ENCODE data around the gene MYO18B. TPM values are rescaled to one million over a fixed set of nuclear protein-coding genes. Genes with fewer than 3 reads are reported as not detected.

Gene MYO18B
- total RNA-seq, 1 experiment from 2014 or later = 0.07 TPM

DNA sequence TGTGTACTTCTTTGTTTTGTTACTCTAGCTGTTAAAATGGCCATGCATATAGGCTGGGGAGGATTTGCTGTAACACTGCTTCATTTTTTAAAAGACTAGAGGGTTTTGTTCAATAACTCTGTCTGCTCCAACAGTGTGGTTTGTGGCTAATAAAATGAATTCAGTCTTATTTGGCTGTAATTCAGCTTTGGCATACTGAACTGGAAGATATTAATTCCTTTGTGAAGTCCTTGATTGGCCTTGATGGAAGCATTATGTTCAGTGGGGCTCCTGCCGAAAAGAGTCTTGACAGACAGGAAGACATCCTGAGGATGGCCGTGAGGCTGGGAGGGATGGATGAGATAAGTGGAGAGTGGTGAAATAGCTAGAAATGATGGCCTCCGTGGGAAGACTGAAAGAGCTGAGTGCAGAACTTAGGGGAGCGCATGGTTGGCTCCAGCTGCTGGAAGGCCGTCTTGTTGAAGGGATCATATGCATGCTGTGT, 44.8 kb upstream of the MYO18B start:
- Mint-ChIP-seq H3K36me3 (ENCODE audit: insufficient read depth, unreplicated experiment) (peaks cover 6% of the 10 kb centered on the region), H3K27me3 (ENCODE audit: insufficient read depth, unreplicated experiment) (no peaks in the 10 kb centered on the region), H3K9me3 (ENCODE audit: unreplicated experiment) (no peaks in the 10 kb centered on the region), H3K4me1 (ENCODE audit: low read depth, unreplicated experiment) (no peaks in the 10 kb centered on the region), H3K4me3 (ENCODE audit: unreplicated experiment) (no peak overlapping the region), H3K27ac (ENCODE audit: unreplicated experiment) (no peak overlapping the region)
- DNase-seq = no peak
- intact Hi-C loops (cut with micrococcal nuclease; ENCODE audit: unreplicated experiment) = no loop called here
- H3K27me3 ChIP-seq (replicated peaks; ENCODE audit: control insufficient read depth, insufficient read depth, low read length) = no peaks in the 10 kb centered on the region
- POLR2A ChIA-PET = no interaction called here
- CTCF ChIA-PET = no interaction called here
- H3K36me3 ChIP-seq (ENCODE audit: control insufficient read depth, insufficient read depth, low read length) = no peaks in the 10 kb centered on the region
- no peak overlapping the region for H3K4me3 ChIP-seq (ENCODE audit: low read depth, low read length)
- no peaks in the 10 kb centered on the region for H3K9me3 ChIP-seq
- no TSS peak for BruUV-seq (replicated peaks)
- TF ChIP-seq, protein P1, sequence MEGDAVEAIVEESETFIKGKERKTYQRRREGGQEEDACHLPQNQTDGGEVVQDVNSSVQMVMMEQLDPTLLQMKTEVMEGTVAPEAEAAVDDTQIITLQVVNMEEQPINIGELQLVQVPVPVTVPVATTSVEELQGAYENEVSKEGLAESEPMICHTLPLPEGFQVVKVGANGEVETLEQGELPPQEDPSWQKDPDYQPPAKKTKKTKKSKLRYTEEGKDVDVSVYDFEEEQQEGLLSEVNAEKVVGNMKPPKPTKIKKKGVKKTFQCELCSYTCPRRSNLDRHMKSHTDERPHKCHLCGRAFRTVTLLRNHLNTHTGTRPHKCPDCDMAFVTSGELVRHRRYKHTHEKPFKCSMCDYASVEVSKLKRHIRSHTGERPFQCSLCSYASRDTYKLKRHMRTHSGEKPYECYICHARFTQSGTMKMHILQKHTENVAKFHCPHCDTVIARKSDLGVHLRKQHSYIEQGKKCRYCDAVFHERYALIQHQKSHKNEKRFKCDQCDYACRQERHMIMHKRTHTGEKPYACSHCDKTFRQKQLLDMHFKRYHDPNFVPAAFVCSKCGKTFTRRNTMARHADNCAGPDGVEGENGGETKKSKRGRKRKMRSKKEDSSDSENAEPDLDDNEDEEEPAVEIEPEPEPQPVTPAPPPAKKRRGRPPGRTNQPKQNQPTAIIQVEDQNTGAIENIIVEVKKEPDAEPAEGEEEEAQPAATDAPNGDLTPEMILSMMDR (IDR thresholded peaks at IDR 0.05; ENCODE audit: insufficient read depth in 1 of 2, low read depth in 1 of 2, low read length in 1 of 2, severe bottlenecking in 1 of 2, unreplicated experiment in 1 of 2) = no peak
- H3K4me1 ChIP-seq = no peaks in the 10 kb centered on the region

DNA sequence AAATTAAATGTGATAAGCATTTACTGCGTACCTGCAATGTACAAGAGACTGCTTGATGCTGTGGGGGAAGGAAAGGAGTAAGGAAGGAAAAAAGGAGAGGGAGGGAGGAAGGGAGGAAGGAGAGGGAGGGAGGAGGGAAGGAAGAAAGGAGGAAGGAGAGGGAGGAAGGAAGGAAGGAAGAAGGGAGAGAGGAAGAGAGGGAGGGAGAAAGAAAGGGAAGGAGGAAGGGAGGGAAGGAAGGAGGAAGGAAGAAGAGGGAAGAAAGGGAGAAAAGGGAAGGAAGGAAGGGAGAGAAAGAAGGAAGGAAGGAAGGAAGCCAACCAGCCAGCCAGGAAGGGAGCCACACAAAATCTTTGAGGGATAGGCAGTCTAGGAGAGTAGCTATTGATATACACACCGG, 44.0 kb upstream of the MYO18B start:
- no TSS peak for BruUV-seq (replicated peaks)
- H3K27ac Mint-ChIP-seq (ENCODE audit: unreplicated experiment) = no peak overlapping the region
- CTCF ChIA-PET = no interaction called here

DNA sequence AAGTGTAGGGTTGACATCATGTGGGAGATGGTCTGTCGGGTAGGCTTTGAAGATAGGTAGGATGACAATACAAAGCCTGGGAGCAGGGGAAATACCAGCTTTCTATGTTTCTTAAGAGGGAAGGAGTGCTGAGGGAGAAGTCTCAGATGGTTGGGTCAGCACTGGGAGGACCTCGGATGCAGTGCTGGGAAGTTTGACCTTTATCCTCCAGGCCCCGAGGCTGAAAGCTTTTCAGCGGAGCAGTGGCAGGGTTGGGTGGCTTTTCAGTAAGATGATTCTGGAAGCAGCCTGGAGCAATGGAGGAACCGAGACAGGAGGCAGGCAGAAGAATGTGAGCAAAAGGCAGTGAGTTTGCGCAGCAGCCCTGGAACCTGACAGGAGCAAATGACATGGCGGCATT, 43.5 kb upstream of the MYO18B start:
- no peaks in the 10 kb centered on the region for H3K9me3 ChIP-seq
- BruUV-seq (replicated peaks) = no TSS peak
- TF ChIP-seq, protein P1 (IDR thresholded peaks at IDR 0.05; ENCODE audit: insufficient read depth in 1 of 2, low read depth in 1 of 2, low read length in 1 of 2, severe bottlenecking in 1 of 2, unreplicated experiment in 1 of 2) = no peak
- Mint-ChIP-seq H3K27me3 (ENCODE audit: insufficient read depth, unreplicated experiment) (no peaks in the 10 kb centered on the region), H3K4me1 (ENCODE audit: low read depth, unreplicated experiment) (no peaks in the 10 kb centered on the region), H3K27ac (ENCODE audit: unreplicated experiment) (no peak overlapping the region), H3K4me3 (ENCODE audit: unreplicated experiment) (no peak overlapping the region), H3K9me3 (ENCODE audit: unreplicated experiment) (no peaks in the 10 kb centered on the region), H3K36me3 (ENCODE audit: insufficient read depth, unreplicated experiment) (peaks cover 6% of the 10 kb centered on the region)
- no peak overlapping the region for H3K4me3 ChIP-seq (ENCODE audit: low read depth, low read length)
- DNase-seq = no peak
- no peaks in the 10 kb centered on the region for H3K36me3 ChIP-seq (ENCODE audit: control insufficient read depth, insufficient read depth, low read length)
- H3K27me3 ChIP-seq (replicated peaks; ENCODE audit: control insufficient read depth, insufficient read depth, low read length) = no peaks in the 10 kb centered on the region
- no peaks in the 10 kb centered on the region for H3K4me1 ChIP-seq
- POLR2A ChIA-PET = no interaction called here
- CTCF ChIA-PET = no interaction called here
- intact Hi-C loops (cut with micrococcal nuclease; ENCODE audit: unreplicated experiment) = no loop called here

More for the DNA sequence above, 44.0 kb upstream of the MYO18B start:
- POLR2A ChIA-PET = no interaction called here
- no peak overlapping the region for H3K4me3 Mint-ChIP-seq (ENCODE audit: unreplicated experiment)
- intact Hi-C loops (cut with micrococcal nuclease; ENCODE audit: unreplicated experiment) = no loop called here
- no peaks in the 10 kb centered on the region for H3K36me3 ChIP-seq (ENCODE audit: control insufficient read depth, insufficient read depth, low read length)
- no peak overlapping the region for H3K4me3 ChIP-seq (ENCODE audit: low read depth, low read length)
- no peaks in the 10 kb centered on the region for H3K4me1 Mint-ChIP-seq (ENCODE audit: low read depth, unreplicated experiment)
- TF ChIP-seq, protein P1 (IDR thresholded peaks at IDR 0.05; ENCODE audit: insufficient read depth in 1 of 2, low read depth in 1 of 2, low read length in 1 of 2, severe bottlenecking in 1 of 2, unreplicated experiment in 1 of 2) = no peak
- H3K4me1 ChIP-seq = no peaks in the 10 kb centered on the region
- no peaks in the 10 kb centered on the region for H3K9me3 Mint-ChIP-seq (ENCODE audit: unreplicated experiment)
- H3K36me3 Mint-ChIP-seq (ENCODE audit: insufficient read depth, unreplicated experiment) = peaks cover 6% of the 10 kb centered on the region
- H3K27me3 ChIP-seq (replicated peaks; ENCODE audit: control insufficient read depth, insufficient read depth, low read length) = no peaks in the 10 kb centered on the region
- no peaks in the 10 kb centered on the region for H3K9me3 ChIP-seq
- no peaks in the 10 kb centered on the region for H3K27me3 Mint-ChIP-seq (ENCODE audit: insufficient read depth, unreplicated experiment)
- no peak for DNase-seq
